Osteoblast (primary cell): ENCODE measurements around the gene AREL1. TPM values are rescaled to one million over a fixed set of nuclear protein-coding genes. Genes with fewer than 3 reads are reported as not detected.

Experiments used
- DNase-seq: peaks from one replicate; pipeline ENCODE4 v3.0.0; 2011; ENCODE audit warnings: low spot score, mixed read lengths; ENCODE audit not compliant: insufficient read length; ENCODE audit errors: missing footprints
- H2AFZ ChIP-seq: 2 replicates; pipeline ENCODE4 v1.6.0; 2011; ENCODE audit warnings: mild to moderate bottlenecking, low read length
- H3K27ac ChIP-seq: 2 replicates; pipeline ENCODE4 v1.5.1; 2011; ENCODE audit warnings: mild to moderate bottlenecking, low read depth, low read length, moderate library complexity
- H3K27me3 ChIP-seq: 2 replicates; pipeline ENCODE4 v1.6.0; 2012; ENCODE audit warnings: mild to moderate bottlenecking, control low read depth, inconsistent platforms, low read length, moderate library complexity; ENCODE audit not compliant: insufficient read depth
- H3K36me3 ChIP-seq: 2 replicates; pipeline ENCODE4 v1.5.1; 2011; ENCODE audit warnings: mild to moderate bottlenecking, low read length, control low read depth, moderate library complexity; ENCODE audit not compliant: insufficient read depth
- H3K4me1 ChIP-seq: 2 replicates; pipeline ENCODE4 v1.5.1; 2011; ENCODE audit warnings: mild to moderate bottlenecking, low read length, control low read depth, moderate library complexity; ENCODE audit not compliant: insufficient read depth
- H3K4me2 ChIP-seq: 2 replicates; pipeline ENCODE4 v1.6.0; 2011; ENCODE audit warnings: mild to moderate bottlenecking, low read length; ENCODE audit not compliant: insufficient read depth
- H3K4me3 ChIP-seq: fragments of 200-600 bp; sonication (generic); 3 replicates; pipeline ENCODE4 v1.5.1; 2012; ENCODE audit warnings: mild to moderate bottlenecking, low read length, inconsistent platforms; ENCODE audit not compliant: insufficient read depth
- H3K79me2 ChIP-seq: 2 replicates; pipeline ENCODE4 v1.6.0; 2012; ENCODE audit warnings: mild to moderate bottlenecking, low read length, control low read depth, inconsistent platforms; ENCODE audit not compliant: insufficient read depth
- H3K9me3 ChIP-seq: 2 replicates; pipeline ENCODE4 v1.5.1; 2011; ENCODE audit warnings: low read depth, low read length, control low read depth
- H4K20me1 ChIP-seq: 2 replicates; pipeline ENCODE4 v1.6.0; 2012; ENCODE audit warnings: mild to moderate bottlenecking, low read length, control low read depth; ENCODE audit not compliant: insufficient read depth
- total RNA-seq: library from RNA; depleted of rRNA; stranded (reverse); fragments of >200 nt; gene quantifications from 2 replicates; pipeline ENCODE4 v1.2.3, GENCODE V29; 2012
- TF ChIP-seq, protein P1 (sequence below): IDR thresholded peaks from 2 replicates; pipeline ENCODE4 v1.5.1; 2011; ENCODE audit warnings: mild to moderate bottlenecking, low read depth, low read length, moderate library complexity; ENCODE audit errors: extremely low read depth

AREL1 gene
- total RNA-seq, 1 donor: 27.9 TPM

DNA sequence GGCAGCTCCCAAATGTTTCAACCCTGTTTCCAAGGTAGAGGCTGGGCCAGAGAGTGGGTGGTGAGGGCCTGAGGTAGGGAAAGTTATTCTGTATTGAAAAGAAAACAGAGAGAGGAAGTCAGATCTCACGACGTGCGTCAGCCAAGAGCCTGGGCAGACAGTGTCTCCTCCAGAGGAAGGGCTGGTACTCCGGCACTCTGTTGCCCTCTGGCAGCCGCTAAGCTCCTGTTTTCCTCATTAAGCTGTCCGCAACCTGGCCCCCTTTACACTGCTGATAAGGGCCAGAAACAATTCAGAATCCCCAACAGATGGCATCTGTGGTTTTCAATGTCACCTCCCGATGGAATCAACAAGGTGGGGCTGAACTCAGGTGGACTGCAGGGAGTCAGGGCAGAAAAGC, 74.8 kb downstream of the AREL1 start:
- no peak overlapping the region for H3K27ac ChIP-seq
- TF ChIP-seq, protein P1, sequence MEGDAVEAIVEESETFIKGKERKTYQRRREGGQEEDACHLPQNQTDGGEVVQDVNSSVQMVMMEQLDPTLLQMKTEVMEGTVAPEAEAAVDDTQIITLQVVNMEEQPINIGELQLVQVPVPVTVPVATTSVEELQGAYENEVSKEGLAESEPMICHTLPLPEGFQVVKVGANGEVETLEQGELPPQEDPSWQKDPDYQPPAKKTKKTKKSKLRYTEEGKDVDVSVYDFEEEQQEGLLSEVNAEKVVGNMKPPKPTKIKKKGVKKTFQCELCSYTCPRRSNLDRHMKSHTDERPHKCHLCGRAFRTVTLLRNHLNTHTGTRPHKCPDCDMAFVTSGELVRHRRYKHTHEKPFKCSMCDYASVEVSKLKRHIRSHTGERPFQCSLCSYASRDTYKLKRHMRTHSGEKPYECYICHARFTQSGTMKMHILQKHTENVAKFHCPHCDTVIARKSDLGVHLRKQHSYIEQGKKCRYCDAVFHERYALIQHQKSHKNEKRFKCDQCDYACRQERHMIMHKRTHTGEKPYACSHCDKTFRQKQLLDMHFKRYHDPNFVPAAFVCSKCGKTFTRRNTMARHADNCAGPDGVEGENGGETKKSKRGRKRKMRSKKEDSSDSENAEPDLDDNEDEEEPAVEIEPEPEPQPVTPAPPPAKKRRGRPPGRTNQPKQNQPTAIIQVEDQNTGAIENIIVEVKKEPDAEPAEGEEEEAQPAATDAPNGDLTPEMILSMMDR: no peak
- peaks cover 33% of the 10 kb centered on the region for H3K4me1 ChIP-seq
- no peak overlapping the region for H3K4me2 ChIP-seq
- H3K27me3 ChIP-seq: no peaks in the 10 kb centered on the region
- H3K9me3 ChIP-seq: no peaks in the 10 kb centered on the region
- H3K4me3 ChIP-seq: no peak overlapping the region
- DNase-seq: no peak
- H3K79me2 ChIP-seq: no peaks in the 10 kb centered on the region
- H4K20me1 ChIP-seq: no peaks in the 10 kb centered on the region
- H2AFZ ChIP-seq: no peak overlapping the region
- no peaks in the 10 kb centered on the region for H3K36me3 ChIP-seq

DNA sequence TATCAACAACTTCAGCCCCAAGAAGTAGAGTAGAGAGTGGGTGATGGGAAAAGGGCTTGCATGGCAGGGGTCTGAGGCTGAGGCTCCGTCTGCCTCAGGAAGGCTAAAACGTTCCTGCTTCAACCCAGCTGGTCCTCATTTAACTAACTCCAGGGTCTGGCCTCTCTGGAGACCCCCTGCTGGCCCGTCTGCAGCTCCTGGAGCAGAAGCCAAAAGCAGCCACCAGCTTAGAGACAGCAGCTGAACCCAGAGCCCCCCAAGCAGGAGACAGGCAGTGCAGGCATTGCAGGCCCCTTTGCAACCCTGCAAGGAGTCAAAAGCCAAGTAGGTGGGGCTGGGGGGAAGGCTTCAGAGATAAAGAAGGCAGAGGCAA, 75.7 kb downstream of the AREL1 start:
- H3K4me2 ChIP-seq: no peak overlapping the region
- peak overlapping the region; percentile 59 for H3K27ac ChIP-seq
- H4K20me1 ChIP-seq: no peaks in the 10 kb centered on the region
- H3K79me2 ChIP-seq: no peaks in the 10 kb centered on the region
- no peak overlapping the region for H3K4me3 ChIP-seq
- H3K9me3 ChIP-seq: no peaks in the 10 kb centered on the region
- H2AFZ ChIP-seq: no peak overlapping the region
- H3K4me1 ChIP-seq: peaks cover 33% of the 10 kb centered on the region
- DNase-seq: no peak
- TF ChIP-seq, protein P1: no peak
- no peaks in the 10 kb centered on the region for H3K27me3 ChIP-seq
- no peaks in the 10 kb centered on the region for H3K36me3 ChIP-seq

DNA sequence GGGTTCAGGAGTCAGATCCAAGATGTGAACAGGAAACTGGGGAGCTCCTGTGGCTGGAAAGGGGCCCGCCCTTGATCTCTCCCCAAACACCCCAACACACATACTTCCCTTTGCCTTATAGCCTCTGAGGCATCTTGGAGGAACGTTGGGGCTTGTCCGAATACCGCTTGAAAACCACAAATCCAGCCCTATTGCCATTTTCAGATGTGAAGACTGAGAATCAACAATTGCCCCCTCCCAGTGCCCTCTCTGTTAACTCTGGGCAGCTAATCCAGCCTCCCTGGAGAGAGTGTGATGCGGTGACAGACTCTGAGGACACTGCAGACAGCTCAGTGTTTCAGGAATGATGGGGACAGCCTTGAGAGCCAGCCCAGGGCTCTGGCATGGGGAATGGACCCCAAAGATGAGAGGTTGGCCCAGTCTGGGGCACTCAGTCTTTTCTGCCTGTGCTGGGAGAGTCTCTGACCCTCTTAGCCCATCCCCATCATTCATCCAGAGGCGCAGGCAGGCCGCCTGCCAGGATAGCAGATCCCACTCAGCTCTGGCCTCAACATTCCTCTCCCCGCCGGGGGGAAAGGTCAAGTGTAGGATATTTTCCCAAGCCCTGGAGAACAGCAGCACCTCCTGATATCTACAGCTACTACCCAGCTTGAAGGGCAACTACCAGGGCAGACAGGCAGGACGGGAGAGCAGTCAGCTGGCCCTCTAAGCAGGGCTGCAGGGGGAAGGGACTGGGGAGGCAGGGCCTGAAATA, 76.3 kb downstream of the AREL1 start:
- Histone ChIP-seq H2AFZ (peak overlapping the region; percentile 4), H3K4me1 (peaks cover 32% of the 10 kb centered on the region), H4K20me1 (no peaks in the 10 kb centered on the region), H3K36me3 (no peaks in the 10 kb centered on the region), H3K79me2 (no peaks in the 10 kb centered on the region), H3K9me3 (no peaks in the 10 kb centered on the region), H3K4me3 (peak overlapping the region; percentile 21), H3K27ac (peak overlapping the region; percentile 59), H3K27me3 (no peaks in the 10 kb centered on the region), H3K4me2 (peak overlapping the region; percentile 58)
- DNase-seq: peak; percentile 81
- TF ChIP-seq, protein P1: no peak

DNA sequence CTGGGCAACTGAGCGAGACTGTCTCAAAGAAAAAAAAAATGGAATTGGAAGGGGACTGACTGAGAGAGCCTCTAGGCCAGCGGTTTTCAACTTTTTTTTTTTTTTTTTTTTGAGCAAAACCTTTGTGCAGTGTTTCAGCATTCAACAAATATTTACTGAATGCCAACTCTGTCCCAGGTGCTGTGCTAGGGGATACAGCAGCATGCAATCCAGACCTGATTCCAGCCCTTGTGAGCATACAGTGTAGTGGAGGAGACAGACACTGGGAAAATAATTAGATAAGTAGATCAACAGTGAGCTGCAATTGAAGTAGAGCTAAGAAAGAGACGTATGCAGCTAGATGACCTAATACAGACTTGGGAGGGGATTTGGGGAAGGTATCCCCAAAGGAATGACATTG, 77.0 kb downstream of the AREL1 start:
- DNase-seq: no peak
- Histone ChIP-seq H3K27ac (peak overlapping the region; percentile 59), H3K4me1 (peaks cover 32% of the 10 kb centered on the region), H3K36me3 (no peaks in the 10 kb centered on the region), H3K9me3 (no peaks in the 10 kb centered on the region), H2AFZ (peak overlapping the region; percentile 4), H3K4me3 (peak overlapping the region; percentile 21), H3K4me2 (peak overlapping the region; percentile 58), H3K79me2 (no peaks in the 10 kb centered on the region), H4K20me1 (no peaks in the 10 kb centered on the region), H3K27me3 (no peaks in the 10 kb centered on the region)
- TF ChIP-seq, protein P1: no peak
